GM18499 (cell line): ENCODE measurements around the gene WASF2.
"Not testable (repeated sequence)": the region's sequence is repeated elsewhere in the genome, so short reads cannot be mapped to it uniquely, and the experiment has no call there.

Experiments used
- ATAC-seq: cut with Tn5 transposase; IDR thresholded peaks from one replicate; pipeline ENCODE4 v1.9.1; 2021; ENCODE audit warnings: moderate number of reproducible peaks; ENCODE audit not compliant: insufficient read depth, unreplicated experiment

WASF2 gene

GRCh38 chr1:27489973-27490741 lies at the start of gene WASF2:
Gene WASF2 (minus strand): TSS chr1:27490167. CDS start chr1:27428890, 61,277 bp downstream.
- peak; percentile 62 for ATAC-seq

DNA sequence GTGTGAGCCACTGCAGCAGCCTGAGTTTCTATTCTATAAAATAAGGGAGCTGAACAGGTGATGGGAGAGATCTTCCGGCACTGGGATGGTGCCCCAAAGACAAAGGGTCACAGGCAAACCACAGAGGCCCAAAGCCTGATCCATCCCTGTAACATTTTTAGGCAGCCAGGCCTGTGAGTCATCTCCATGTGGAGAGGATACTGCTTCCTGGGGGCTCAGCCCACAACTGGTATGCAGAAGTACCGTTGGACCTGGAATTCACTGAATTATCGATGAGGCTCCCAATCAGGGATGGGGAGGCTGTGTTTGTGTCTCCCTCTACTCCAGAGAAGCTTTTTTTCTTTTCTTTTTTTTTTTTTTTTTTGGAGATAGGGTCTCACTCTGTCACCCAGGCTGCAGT lies 48.8 kb upstream of the WASF2 start:
- no peak for ATAC-seq

GRCh38 chr1:27538305-27538676 lies 48.3 kb upstream of the WASF2 start:
- ATAC-seq: not testable (repeated sequence)

- ATAC-seq: no peak
These were observed 46.8 kb upstream of the WASF2 start for GRCh38 chr1:27536767-27537166.

GRCh38 chr1:27536010-27536757 lies 46.2 kb upstream of the WASF2 start:
- no peak for ATAC-seq

DNA sequence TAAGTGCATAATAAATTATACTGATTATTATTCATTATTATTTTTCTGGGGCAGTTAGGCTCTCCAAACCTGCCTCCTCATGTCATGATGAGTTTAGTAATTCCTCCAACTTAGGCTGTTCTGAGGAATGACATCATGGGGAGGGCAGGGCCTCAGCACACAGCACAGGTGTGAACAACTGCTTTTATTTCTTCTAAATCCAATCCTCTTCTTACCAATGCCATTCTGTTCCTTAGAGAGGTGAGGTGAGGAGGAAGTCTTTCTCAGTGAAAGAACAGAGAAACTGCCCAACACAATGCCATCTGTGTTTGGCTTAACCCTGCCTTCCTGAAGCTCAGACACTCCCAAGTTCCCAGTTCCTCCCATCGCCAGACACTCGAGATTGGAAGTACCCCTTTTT lies 45.4 kb upstream of the WASF2 start:
- no peak for ATAC-seq

DNA sequence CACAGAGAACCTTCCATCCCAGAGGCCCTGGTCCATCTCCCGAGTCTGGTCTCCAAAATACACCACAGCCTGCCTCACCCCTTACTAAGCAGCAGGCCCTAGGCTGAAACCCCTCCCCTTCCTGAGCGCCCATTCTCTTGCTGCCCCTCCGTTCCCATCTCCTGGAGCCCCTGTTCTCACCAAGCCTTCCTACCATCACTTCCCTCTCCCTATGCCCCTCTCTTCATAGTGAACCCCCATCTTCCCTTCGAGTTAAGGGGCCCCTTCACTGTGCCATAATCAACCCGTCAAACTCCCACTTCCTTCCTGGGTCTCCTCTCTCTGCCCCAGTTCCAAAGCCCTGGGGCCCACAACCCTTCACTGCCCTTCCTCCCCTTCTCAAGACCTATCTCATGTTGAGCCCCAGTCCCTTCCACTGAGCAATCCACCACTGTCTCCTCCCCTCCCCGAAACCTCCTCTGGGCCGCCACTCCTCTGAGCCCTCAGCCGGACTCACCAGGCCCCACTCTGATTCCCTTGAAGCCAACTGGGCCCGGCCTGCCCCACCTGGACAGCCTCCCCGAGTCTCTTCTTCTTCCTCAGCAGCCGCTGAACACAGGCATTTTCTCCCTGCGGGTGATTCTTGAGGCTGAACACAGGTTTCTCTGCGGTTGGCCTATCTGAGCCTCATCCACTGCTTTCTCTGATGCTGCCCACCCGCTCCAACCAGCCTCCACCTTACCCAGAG lies 42.2 kb upstream of the WASF2 start:
- no peak for ATAC-seq

DNA sequence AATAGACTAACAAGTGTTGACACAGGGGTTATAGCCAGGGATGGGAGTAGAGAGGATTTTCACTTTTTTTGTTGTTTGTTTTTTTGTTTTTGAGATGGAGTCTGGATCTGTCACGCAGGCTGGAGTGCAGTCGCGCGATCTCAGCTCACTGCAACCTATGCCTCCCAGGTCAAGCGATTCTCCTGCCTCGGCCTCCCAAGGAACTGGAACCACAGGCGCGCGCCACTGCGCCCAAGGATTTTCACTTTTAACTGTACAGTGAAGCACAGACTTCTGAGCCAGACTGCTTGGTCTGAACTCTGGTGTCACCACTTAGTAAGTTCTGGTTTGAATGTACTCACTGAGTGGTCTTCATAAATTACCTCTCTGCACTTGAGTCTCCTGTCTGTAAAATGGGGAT lies 40.2 kb upstream of the WASF2 start:
- ATAC-seq: no peak

- ATAC-seq: no peak
These were observed 39.7 kb upstream of the WASF2 start for GRCh38 chr1:27529704-27530018.

DNA sequence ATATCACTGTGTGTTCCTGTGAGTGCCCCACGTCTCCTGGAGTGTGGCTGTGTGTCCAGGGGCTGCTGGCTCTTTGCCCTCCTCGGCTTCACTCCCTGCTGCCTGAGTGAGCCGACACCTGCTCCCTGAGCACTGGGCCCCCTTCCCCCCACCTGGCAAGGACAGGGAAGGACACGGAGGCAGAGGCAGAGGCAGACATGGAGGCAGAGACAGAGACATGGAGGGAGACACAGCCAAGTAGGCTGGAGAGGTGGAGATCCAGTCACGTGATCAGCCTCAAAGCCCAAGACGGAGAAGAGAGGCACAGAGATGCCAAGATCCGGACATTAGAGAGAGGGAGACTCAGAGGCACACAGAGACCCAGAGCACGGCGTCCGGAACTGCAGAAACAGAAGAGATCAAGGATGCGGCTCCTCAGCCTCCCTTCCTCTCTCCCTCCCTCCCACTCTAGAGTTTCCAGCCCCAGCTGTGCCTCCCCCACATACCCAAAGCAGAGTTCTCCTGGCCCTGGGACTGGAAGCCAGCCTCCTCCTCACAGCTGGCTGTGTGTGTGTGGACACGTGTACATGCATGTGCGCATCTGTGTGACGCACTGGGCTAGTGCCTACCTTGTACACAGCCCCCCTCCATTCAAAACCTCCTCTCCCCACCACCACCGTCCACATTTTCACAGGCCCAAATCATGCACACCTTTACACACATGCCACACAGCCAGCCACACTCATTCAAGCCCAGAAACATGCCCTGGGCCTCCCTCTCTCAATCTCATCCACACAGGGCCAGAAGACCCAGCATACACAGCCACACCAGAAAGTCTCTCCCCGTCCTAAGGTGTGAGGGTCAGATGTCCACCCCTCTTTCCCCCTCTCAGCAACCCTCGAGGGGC lies 39.1 kb upstream of the WASF2 start:
- no peak for ATAC-seq

- ATAC-seq: no peak
These were observed 38.2 kb upstream of the WASF2 start for GRCh38 chr1:27527890-27528817.

DNA sequence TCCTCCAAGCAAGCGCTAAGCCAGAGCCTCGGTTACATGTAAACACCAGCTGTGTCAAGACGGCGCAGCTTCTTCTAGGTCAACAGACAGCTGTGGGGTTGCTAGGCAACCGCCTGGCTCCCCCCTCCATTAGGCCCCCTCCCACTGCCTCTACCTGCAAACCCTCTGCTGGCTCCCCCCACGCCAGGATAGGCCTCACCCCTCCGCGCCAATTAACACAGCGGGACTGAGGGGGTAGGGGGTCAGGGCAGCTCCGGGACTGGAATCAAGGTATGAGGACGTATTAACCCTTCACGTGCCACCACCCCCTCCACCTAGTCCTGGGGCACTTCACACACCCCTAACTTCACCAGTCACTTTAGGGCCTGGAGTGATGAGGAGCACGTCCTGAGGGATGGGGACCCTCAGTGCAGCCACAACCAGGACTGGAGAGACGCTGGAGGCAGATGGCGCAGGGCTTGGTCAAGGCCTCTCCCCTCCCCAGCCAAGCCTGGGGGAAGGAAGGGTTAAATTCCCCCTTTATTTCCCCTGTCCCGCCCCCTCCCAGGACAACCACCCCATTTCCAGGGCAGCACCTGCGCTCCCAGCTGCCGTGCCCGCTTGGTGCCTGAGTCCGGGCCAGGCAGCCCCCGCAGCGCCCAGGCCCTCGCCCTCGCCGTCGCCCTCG lies 37.4 kb upstream of the WASF2 start:
- ATAC-seq: no peak

- ATAC-seq: no peak
These were observed 36.7 kb upstream of the WASF2 start for GRCh38 chr1:27526569-27527222.

DNA sequence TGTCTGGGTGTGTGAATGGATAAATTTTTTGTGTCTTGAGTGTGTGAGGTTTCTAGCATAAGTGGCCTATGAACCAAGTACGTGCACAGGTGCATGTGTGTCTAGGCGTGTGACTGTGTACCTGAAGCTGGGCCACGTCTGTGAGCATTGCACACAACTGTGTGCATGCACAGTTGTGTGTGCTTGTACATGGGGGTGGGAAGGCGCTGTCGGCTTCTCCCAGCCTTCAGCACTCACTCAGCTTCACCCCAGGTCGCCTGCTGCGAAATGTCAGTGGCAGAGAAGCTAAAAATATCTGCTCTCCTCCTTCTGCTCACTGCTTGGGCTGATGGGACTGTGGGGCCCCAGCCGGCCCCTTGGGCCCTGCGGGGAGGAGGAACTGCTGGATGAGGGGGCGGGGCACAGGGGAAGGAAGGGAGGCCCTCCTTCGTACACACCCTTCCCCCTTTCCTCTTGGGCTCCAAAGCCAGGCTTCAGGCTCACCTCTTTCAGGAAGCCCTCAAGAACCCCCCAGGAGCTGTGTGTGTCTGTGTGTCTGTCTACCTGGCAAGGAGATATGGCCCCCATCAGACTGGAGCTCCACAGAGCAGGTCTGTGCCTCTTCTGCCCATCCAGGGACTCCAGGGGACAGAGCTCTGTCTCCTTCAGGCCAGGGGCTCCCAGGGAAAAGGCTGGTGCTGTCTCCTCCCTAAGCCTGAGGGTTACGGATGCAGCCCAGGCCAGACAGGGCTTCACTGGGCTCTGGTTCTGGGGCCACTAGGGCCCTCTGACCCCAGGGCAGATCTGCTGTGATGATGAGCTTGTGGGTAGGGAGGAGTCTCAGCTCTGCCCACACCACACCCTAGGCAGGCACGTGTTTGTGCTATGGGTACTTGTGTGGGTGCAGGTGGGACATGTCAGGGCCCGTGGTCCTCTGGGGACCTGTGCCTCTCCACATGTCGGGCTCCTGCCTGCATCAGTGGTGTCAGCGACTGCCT lies 35.6 kb upstream of the WASF2 start:
- no peak for ATAC-seq

GRCh38 chr1:27523337-27524020 lies 33.5 kb upstream of the WASF2 start:
- ATAC-seq: no peak
